Adrenal gland (tissue), 5 donors: ENCODE results near the gene FGD5.

Source experiments
- CTCF ChIP-seq, 6 experiments: fragments of 450-650 bp in 4 of 6; fragments of 200-600 bp in 2 of 6; sonication (generic) in 1 of 6; IDR thresholded peaks; 1 replicate in 5 of 6; 2 replicates in 1 of 6; pipeline versions ENCODE4 v1.5.1 to v1.8.0; 2016 to 2021; ENCODE audit warnings: antibody characterized with exemption in 6 of 6, mild to moderate bottlenecking in 2 of 6, moderate library complexity in 1 of 6
- POLR2A ChIP-seq, 2 donors: fragments of 450-650 bp; IDR thresholded peaks; one replicate each; pipeline ENCODE4 v1.6.1; 2017; ENCODE audit warnings: antibody characterized with exemption in 2 of 2, mild to moderate bottlenecking in 2 of 2, moderate library complexity in 1 of 2
- donor health status: DM: no; HTN: no; CAD: no.

DNA sequence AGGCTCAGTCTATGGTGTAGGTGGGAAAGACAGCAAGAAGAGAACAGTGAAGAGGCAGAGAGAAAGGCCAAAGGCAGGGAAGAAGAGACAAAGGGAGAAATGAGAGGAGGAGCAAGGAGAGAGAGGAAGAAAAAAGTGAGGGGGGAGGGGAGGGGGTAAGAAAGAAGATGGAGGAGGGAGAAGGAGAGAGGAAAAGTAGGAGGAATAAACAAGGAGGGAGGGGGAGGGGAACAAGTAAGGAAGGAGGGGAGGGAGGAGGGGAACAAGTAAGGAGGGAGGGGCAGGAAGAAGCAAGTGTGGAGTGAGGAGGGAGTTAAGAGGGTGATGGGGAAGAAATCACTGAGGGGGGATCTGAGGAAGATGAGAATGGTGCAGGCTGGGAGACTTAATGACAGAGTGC, 45.5 kb upstream of the FGD5 start:
- TF ChIP-seq CTCF (IDR thresholded peaks at IDR 0.05) (no peak), POLR2A (IDR thresholded peaks at IDR 0.05) (no peak)
